GM21723 (cell line): ENCODE measurements around the gene RPS6KA1.
"Not testable (repeated sequence)": the region's sequence is repeated elsewhere in the genome, so short reads cannot be mapped to it uniquely, and the experiment has no call there.

Experiments used
- ATAC-seq: cut with Tn5 transposase; IDR thresholded peaks from one replicate; pipeline ENCODE4 v1.9.1; 2021; ENCODE audit warnings: mild to moderate bottlenecking, moderate library complexity; ENCODE audit not compliant: unreplicated experiment

Gene RPS6KA1

GRCh38 chr1:26585471-26585870, 55.9 kb downstream of the RPS6KA1 start:
- ATAC-seq: no peak

- ATAC-seq: no peak
These were observed 63.8 kb downstream of the RPS6KA1 start for GRCh38 chr1:26593385-26593784.

GRCh38 chr1:26594593-26594992, 65.0 kb downstream of the RPS6KA1 start:
- ATAC-seq: not testable (repeated sequence)

GRCh38 chr1:26597629-26598039, 68.1 kb downstream of the RPS6KA1 start:
- no peak for ATAC-seq

- ATAC-seq: no peak
These were observed 69.3 kb downstream of the RPS6KA1 start for GRCh38 chr1:26598890-26599289.

- ATAC-seq: no peak
These were observed 72.9 kb downstream of the RPS6KA1 start for GRCh38 chr1:26602378-26602959.

GRCh38 chr1:26603856-26604255, 74.3 kb downstream of the RPS6KA1 start:
- ATAC-seq: no peak

GRCh38 chr1:26607186-26607585, 77.6 kb downstream of the RPS6KA1 start:
- no peak for ATAC-seq

GRCh38 chr1:26608895-26609294, 79.3 kb downstream of the RPS6KA1 start:
- ATAC-seq: no peak

GRCh38 chr1:26610781-26611180, 81.2 kb downstream of the RPS6KA1 start:
- ATAC-seq: no peak

GRCh38 chr1:26612627-26613026, 83.1 kb downstream of the RPS6KA1 start:
- not testable (repeated sequence) for ATAC-seq

- ATAC-seq: no peak
These were observed 85.3 kb downstream of the RPS6KA1 start for GRCh38 chr1:26614655-26615411.

GRCh38 chr1:26616881-26617280, 87.3 kb downstream of the RPS6KA1 start:
- no peak for ATAC-seq

GRCh38 chr1:26618561-26618960, 89.0 kb downstream of the RPS6KA1 start:
- ATAC-seq: no peak
